Heart left ventricle (tissue), 16 donors: ENCODE measurements around the gene PKM. TPM values are rescaled to one million over a fixed set of nuclear protein-coding genes. Genes with fewer than 3 reads are reported as not detected.

Experiments used
- ATAC-seq, 4 donors: fragments of 200-7000 bp; cut with Tn5 transposase; one replicate each; pipeline ENCODE4 v1.9.1; 2020 to 2022; ENCODE audit warnings: moderate library complexity in 4 of 4, mild to moderate bottlenecking in 3 of 4, moderate number of reproducible peaks in 1 of 4
- DNase-seq, 5 donors: peaks; one replicate each; pipeline ENCODE4 v3.0.0-alpha.2; 2020
- H3K27ac ChIP-seq, 12 donors: fragments of 200-600 bp; sonication (generic) in 4 of 12; one replicate each; pipeline versions ENCODE4 v1.5.0 to v1.8.0; 2016 to 2022; ENCODE audit warnings: mild to moderate bottlenecking in 2 of 12
- H3K27me3 ChIP-seq, 9 donors: fragments of 200-600 bp; sonication (generic) in 2 of 9; one replicate each; pipeline versions ENCODE4 v1.5.1 to v1.8.0; 2016 to 2022; ENCODE audit warnings: mild to moderate bottlenecking in 3 of 9
- H3K36me3 ChIP-seq, 9 donors: fragments of 200-600 bp; sonication (generic) in 2 of 9; one replicate each; pipeline versions ENCODE4 v1.5.0 to v1.8.0; 2018 to 2022; ENCODE audit warnings: mild to moderate bottlenecking in 2 of 9
- H3K4me1 ChIP-seq, 12 donors: fragments of 200-600 bp; sonication (generic) in 4 of 12; one replicate each; pipeline versions ENCODE4 v1.5.0 to v1.8.0; 2016 to 2022; ENCODE audit warnings: mild to moderate bottlenecking in 3 of 12
- H3K4me3 ChIP-seq, 12 donors: fragments of 200-600 bp; sonication (generic) in 4 of 12; one replicate each; pipeline versions ENCODE4 v1.5.0 to v1.8.0; 2017 to 2022; ENCODE audit warnings: mild to moderate bottlenecking in 9 of 12, moderate library complexity in 4 of 12
- H3K9me3 ChIP-seq, 12 donors: fragments of 200-600 bp; sonication (generic) in 4 of 12; one replicate each; pipeline versions ENCODE4 v1.5.0 to v1.8.0; 2016 to 2022; ENCODE audit warnings: mild to moderate bottlenecking in 1 of 12
- POLR2A ChIP-seq, 2 donors: fragments of 450-650 bp; IDR thresholded peaks; one replicate each; pipeline ENCODE4 v1.6.1; 2017; ENCODE audit warnings: antibody characterized with exemption in 2 of 2, mild to moderate bottlenecking in 2 of 2, moderate library complexity in 2 of 2
- WGBS, 4 donors: extraction: QIAGEN DNeasy Blood & Tissue Kit in 2 of 4; methylation state at CpG; one replicate each; pipeline versions ENCODE4 v1.1.5 to v1.1.7; 2013 to 2018; 5-methylcytosine and 5-hydroxymethylcytosine counted together
- intact Hi-C, 10 donors: fragments of 100-400 bp; cut with DNase I; formaldehyde crosslinking; loops; one replicate each; pipeline versions ENCODE4 v1.11.1 to v1.14.2; 2022
- polyA plus RNA-seq, 2 donors: library from polyadenylated mRNA; stranded (reverse); fragments of 200-250 nt; gene quantifications; one replicate each; pipeline ENCODE4 v1.2.3, GENCODE V29; 2013
- total RNA-seq, 9 donors: library from RNA; depleted of rRNA in 2 of 9; stranded (reverse); fragments of >200 nt in 2 of 9; fragmentation: NEBNext Ultra II Directional in 3 of 9; extraction: Animal tissue kit (Norgen Biotek cat#: 25700) in 3 of 9; gene quantifications; one replicate each; pipeline versions ENCODE4 v1.1.0 to v1.2.4, GENCODE V29; 2016 to 2023
- TF ChIP-seq, protein P1 (sequence below), 12 donors: fragments of 200-600 bp; sonication (generic) in 4 of 12; IDR thresholded peaks; one replicate each; pipeline versions ENCODE4 v1.5.0 to v1.8.0; 2018 to 2022; ENCODE audit warnings: antibody characterized with exemption in 12 of 12, mild to moderate bottlenecking in 5 of 12
- donor health status: ischemic (EF 13 %, LVEDD 7.1; RV severe dilation, severe dysfunction).
- donor health status: healthy with polysubstance abuse.
- donor health status: DM: no; HTN: yes; CAD: no.
- donor health status: DM: no; HTN: no; CAD: no.
- donor health status: ischemic (EF 25% LVEDD 6.9; RV normal size, moderate dysfunction).
- donor health status: ischemic (EF 25% LVEDD 5.7; RV mildly dilated, moderate dysfunction).
- donor health status: healthy.
- donor health status: DM: yes; HTN: yes; CAD: no.
- donor health status: ischemic (EF 35%, LVEDD 5.7; RV mildly dilated, moderate dysfunction).
- donor health status: nonischemic (EF 11% LVEDD 7.7; RV severe dilation, severe dysfunction).
- donor health status: DM: yes; HTN: yes; CAD: no.
- donor health status: PGD.
- donor health status: ischemic (EF 29% LVEDD 5.4; RV normal size, mild dysfunction).
- donor health status: nonischemic (EF 23%, LVEDD 6.1; RV moderate dilation, normal function).

The PKM gene
- total and polyA plus RNA-seq, 11 donors: 602 to 1,279 (median 921) TPM

DNA sequence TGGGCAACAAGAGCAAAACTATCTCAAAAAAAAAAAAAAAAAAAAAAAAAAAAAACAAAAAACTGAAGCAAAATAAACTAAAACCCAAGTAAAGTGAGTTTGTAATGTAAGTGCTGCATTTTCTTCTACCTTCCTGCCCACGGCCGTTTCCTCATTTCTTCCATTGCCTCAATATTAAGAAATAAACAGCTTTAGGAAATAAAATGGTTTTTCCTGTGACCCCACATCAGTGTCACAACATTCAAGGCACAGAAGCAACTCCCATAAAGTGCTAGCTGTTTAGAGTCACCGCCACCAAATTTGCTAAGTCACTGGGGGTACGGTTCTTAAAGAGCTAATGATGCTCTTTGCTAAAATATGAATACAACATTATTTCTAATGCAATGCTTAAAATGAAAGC lies 3.3 kb downstream of the PKM start:
- ATAC-seq: no peak
- DNase-seq: no peak
- no peaks in the 10 kb centered on the region for H3K9me3 ChIP-seq
- H3K36me3 ChIP-seq: peaks cover 0 to 20% (median 6%) of the 10 kb centered on the region in 9 donors
- TF ChIP-seq, protein P1, sequence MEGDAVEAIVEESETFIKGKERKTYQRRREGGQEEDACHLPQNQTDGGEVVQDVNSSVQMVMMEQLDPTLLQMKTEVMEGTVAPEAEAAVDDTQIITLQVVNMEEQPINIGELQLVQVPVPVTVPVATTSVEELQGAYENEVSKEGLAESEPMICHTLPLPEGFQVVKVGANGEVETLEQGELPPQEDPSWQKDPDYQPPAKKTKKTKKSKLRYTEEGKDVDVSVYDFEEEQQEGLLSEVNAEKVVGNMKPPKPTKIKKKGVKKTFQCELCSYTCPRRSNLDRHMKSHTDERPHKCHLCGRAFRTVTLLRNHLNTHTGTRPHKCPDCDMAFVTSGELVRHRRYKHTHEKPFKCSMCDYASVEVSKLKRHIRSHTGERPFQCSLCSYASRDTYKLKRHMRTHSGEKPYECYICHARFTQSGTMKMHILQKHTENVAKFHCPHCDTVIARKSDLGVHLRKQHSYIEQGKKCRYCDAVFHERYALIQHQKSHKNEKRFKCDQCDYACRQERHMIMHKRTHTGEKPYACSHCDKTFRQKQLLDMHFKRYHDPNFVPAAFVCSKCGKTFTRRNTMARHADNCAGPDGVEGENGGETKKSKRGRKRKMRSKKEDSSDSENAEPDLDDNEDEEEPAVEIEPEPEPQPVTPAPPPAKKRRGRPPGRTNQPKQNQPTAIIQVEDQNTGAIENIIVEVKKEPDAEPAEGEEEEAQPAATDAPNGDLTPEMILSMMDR (IDR thresholded peaks at IDR 0.05): no peak
- no peak for TF ChIP-seq POLR2A (IDR thresholded peaks at IDR 0.05)
- intact Hi-C loops: no loop called here
- peak overlapping the region in 6 of 12 donors; percentile 3 to 99 (median 86) for H3K4me3 ChIP-seq
- H3K27ac ChIP-seq: peak overlapping the region in 11 of 12 donors; percentile 33 to 100 (median 99)
- WGBS, 4 donors: 51 to 71% (median 63%) methylated on average over 4 of the region's 4 CpGs
- peaks cover 4 to 77% (median 59%) of the 10 kb centered on the region in 12 donors for H3K4me1 ChIP-seq
- H3K27me3 ChIP-seq: no peaks in the 10 kb centered on the region

DNA sequence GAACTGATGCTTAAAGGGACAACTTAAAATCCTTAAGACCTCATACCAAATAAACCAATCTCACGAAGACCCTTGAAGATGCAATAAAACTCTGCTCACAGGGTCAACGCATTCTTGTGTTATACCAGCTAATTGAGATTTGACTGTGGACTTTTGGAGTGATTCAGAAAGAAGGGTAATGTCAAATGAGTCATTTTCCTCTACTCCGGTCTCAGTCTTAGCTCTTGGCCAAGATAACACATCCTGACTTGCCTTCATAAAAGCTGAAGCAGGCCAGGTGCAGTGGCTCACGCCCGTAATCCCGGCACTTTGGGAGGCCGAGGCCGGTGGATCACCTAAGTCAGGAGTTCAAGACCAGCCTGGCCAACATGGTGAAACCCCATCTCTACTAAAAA lies 3.8 kb downstream of the PKM start:
- H3K9me3 ChIP-seq: no peaks in the 10 kb centered on the region
- 47 to 53% (median 50%) methylated on average over 8 of the region's 8 CpGs for WGBS, 4 donors
- intact Hi-C loops: no loop called here
- H3K4me1 ChIP-seq: peaks cover 4 to 77% (median 59%) of the 10 kb centered on the region in 12 donors
- no peaks in the 10 kb centered on the region for H3K27me3 ChIP-seq
- no peak for DNase-seq
- no peak for ATAC-seq
- no peak for TF ChIP-seq POLR2A (IDR thresholded peaks at IDR 0.05)
- TF ChIP-seq, protein P1 (IDR thresholded peaks at IDR 0.05): no peak
- H3K27ac ChIP-seq: peak overlapping the region in 11 of 12 donors; percentile 50 to 100 (median 99)
- H3K4me3 ChIP-seq: peak overlapping the region in 2 of 12 donors; percentile 23 to 89
- H3K36me3 ChIP-seq: peaks cover 0 to 20% (median 6%) of the 10 kb centered on the region in 9 donors

DNA sequence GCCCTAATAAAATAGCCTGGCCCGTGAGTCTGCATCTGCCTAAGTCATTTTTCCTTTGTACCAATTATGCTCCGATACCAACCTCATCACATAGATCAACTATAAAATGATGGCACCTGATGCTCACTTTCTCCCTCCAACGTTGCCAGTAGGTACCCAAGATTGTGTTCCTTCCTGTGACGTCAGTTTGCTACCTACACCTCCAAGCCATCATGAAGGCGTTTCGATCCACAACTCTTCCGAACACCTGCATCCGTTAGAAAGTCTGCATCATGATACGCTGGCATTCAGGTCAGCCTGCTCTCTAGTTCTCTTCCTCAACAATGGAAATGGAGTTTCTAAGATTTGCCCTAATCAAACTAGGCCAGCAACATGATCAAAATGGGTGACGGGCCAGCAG lies 7.7 kb downstream of the PKM start:
- H3K27me3 ChIP-seq: no peaks in the 10 kb centered on the region
- 83 to 90% (median 88%) methylated on average over 10 of the region's 10 CpGs for WGBS, 4 donors
- intact Hi-C loops: no loop called here
- peaks cover 0 to 89% (median 68%) of the 10 kb centered on the region in 12 donors for H3K4me1 ChIP-seq
- TF ChIP-seq POLR2A (IDR thresholded peaks at IDR 0.05): no peak
- TF ChIP-seq, protein P1 (IDR thresholded peaks at IDR 0.05): no peak
- no peaks in the 10 kb centered on the region for H3K9me3 ChIP-seq
- peaks cover 0 to 51% (median 18%) of the 10 kb centered on the region in 9 donors for H3K36me3 ChIP-seq
- H3K27ac ChIP-seq: peak overlapping the region in 1 of 12 donors; percentile 43
- ATAC-seq (no peak), DNase-seq (no peak)
- H3K4me3 ChIP-seq: no peak overlapping the region

DNA sequence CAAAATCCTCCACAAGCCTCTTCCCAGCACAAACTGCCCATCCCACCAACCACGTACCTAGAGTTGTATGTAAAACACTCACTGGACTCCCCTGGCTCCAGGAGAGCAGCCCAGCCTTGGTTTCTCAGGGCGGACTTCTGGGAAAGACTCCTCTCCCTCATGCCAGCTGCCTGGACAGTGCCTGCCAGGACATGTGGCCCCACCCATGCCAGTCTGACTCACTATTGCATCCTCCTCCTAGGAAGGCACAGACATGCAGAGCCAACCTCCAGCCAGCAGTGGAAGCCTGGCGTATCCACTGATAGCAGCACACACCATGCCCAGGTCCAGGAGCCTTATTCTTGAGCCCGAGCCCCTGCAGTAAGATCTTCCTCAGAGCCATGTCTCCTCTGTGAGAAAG lies 8.6 kb downstream of the PKM start:
- TF ChIP-seq, protein P1 (IDR thresholded peaks at IDR 0.05): no peak
- no peak for TF ChIP-seq POLR2A (IDR thresholded peaks at IDR 0.05)
- intact Hi-C loops: no loop called here
- DNase-seq (peak in 4 of 5 donors; percentile 45 to 83 (median 66)), ATAC-seq (peak; percentile 72 to 89 (median 82))
- peak overlapping the region in 8 of 12 donors; percentile 32 to 65 (median 44) for H3K27ac ChIP-seq
- 45 to 61% (median 54%) methylated on average over 4 of the region's 4 CpGs for WGBS, 4 donors
- peaks cover 0 to 60% (median 26%) of the 10 kb centered on the region in 9 donors for H3K36me3 ChIP-seq
- no peaks in the 10 kb centered on the region for H3K27me3 ChIP-seq
- no peaks in the 10 kb centered on the region for H3K9me3 ChIP-seq
- peaks cover 0 to 80% (median 60%) of the 10 kb centered on the region in 12 donors for H3K4me1 ChIP-seq
- no peak overlapping the region for H3K4me3 ChIP-seq
